GM23338 (cell line): ENCODE measurements around the gene SARDH. TPM values are rescaled to one million over a fixed set of nuclear protein-coding genes. Genes with fewer than 3 reads are reported as not detected.
A peak's percentile ranks its signal among the peaks of the same experiment; 100 is the strongest.

ENCODE experiments used
- ATAC-seq: fragments of 200-7000 bp; cut with Tn5 transposase; 3 replicates; pipeline ENCODE4 v1.9.1; 2020
- DNase-seq: peaks from one replicate; pipeline ENCODE4 v3.0.0-alpha.2; 2015; ENCODE audit warnings: low spot score
- H2AFZ ChIP-seq: fragments of 200-600 bp; sonication (generic); 2 replicates; pipeline ENCODE4 v1.8.0; 2016; ENCODE audit warnings: antibody characterized with exemption, mild to moderate bottlenecking, moderate library complexity
- H3F3A ChIP-seq: fragments of 200-600 bp; sonication (generic); replicated peaks from 2 replicates; pipeline ENCODE4 v1.8.0; 2017; ENCODE audit warnings: antibody characterized with exemption, mixed run types, low read depth
- H3K27ac ChIP-seq: fragments of 200-600 bp; sonication (generic); 2 replicates; pipeline ENCODE4 v1.6.1; 2016; ENCODE audit warnings: low read depth
- H3K27me3 ChIP-seq: fragments of 200-600 bp; sonication (generic); 2 replicates; pipeline ENCODE4 v1.8.0; 2016; ENCODE audit warnings: mild to moderate bottlenecking, mixed run types, moderate library complexity; ENCODE audit not compliant: insufficient read depth
- H3K36me3 ChIP-seq: fragments of 200-600 bp; sonication (generic); 2 replicates; pipeline ENCODE4 v1.8.0; 2016; ENCODE audit warnings: mild to moderate bottlenecking; ENCODE audit not compliant: insufficient read depth
- H3K4me1 ChIP-seq: fragments of 200-600 bp; sonication (generic); 2 replicates; pipeline ENCODE4 v1.8.0; 2016; ENCODE audit warnings: mild to moderate bottlenecking, moderate library complexity; ENCODE audit not compliant: insufficient read depth
- H3K4me2 ChIP-seq: fragments of 200-600 bp; sonication (generic); 2 replicates; pipeline ENCODE4 v1.7.1; 2017; ENCODE audit warnings: mixed run types
- H3K4me3 ChIP-seq: fragments of 200-600 bp; sonication (generic); 2 replicates; pipeline ENCODE4 v1.6.1; 2016; ENCODE audit warnings: mixed run types
- H3K79me2 ChIP-seq: fragments of 200-600 bp; sonication (generic); replicated peaks from 2 replicates; pipeline ENCODE4 v1.8.0; 2017; ENCODE audit warnings: mild to moderate bottlenecking; ENCODE audit not compliant: insufficient read depth
- H3K9me2 ChIP-seq: fragments of 200-600 bp; sonication (generic); 2 replicates; pipeline ENCODE4 v1.8.0; 2017; ENCODE audit not compliant: insufficient read depth
- H4K20me1 ChIP-seq: fragments of 200-600 bp; sonication (generic); replicated peaks from 2 replicates; pipeline ENCODE4 v1.8.0; 2017; ENCODE audit warnings: mild to moderate bottlenecking; ENCODE audit not compliant: insufficient read depth
- H3K27ac Mint-ChIP-seq: 2 replicates; pipeline ENCODE4 v1.8.0; 2020; ENCODE audit warnings: inconsistent platforms, mild to moderate bottlenecking, moderate library complexity, mixed read lengths
- H3K27me3 Mint-ChIP-seq: 3 replicates; pipeline ENCODE4 v1.8.0; 2022; ENCODE audit warnings: low read depth, mild to moderate bottlenecking, moderate library complexity, mixed read lengths, inconsistent platforms; ENCODE audit not compliant: insufficient read depth, poor library complexity
- H3K36me3 Mint-ChIP-seq: 3 replicates; pipeline ENCODE4 v1.8.0; 2021; ENCODE audit warnings: low read depth, mild to moderate bottlenecking, inconsistent platforms, moderate library complexity, mixed read lengths
- H3K4me1 Mint-ChIP-seq: 3 replicates; pipeline ENCODE4 v1.8.0; 2020; ENCODE audit warnings: mild to moderate bottlenecking, inconsistent platforms, mixed read lengths
- H3K4me3 Mint-ChIP-seq: 3 replicates; pipeline ENCODE4 v1.8.0; 2021; ENCODE audit warnings: moderate library complexity, mild to moderate bottlenecking, inconsistent platforms, mixed read lengths
- H3K9me3 Mint-ChIP-seq: 3 replicates; pipeline ENCODE4 v1.8.0; 2020; ENCODE audit warnings: moderate library complexity, mild to moderate bottlenecking, inconsistent platforms, mixed read lengths
- CREB1 ChIP-seq: fragments of 250-450 bp; sonication (Bioruptor Pico); IDR thresholded peaks from 2 replicates; pipeline ENCODE4 v1.5.0; 2020; ENCODE audit warnings: low read depth, mild to moderate bottlenecking, moderate library complexity
- EZH2 ChIP-seq: fragments of 200-600 bp; sonication (generic); IDR thresholded peaks from one replicate; pipeline ENCODE4 v1.8.0; 2017; ENCODE audit warnings: antibody characterized with exemption, mild to moderate bottlenecking, low read depth; ENCODE audit not compliant: unreplicated experiment
- JUNB ChIP-seq: IDR thresholded peaks from one replicate; pipeline ENCODE4 v1.6.1; 2016; ENCODE audit warnings: antibody characterized with exemption; ENCODE audit not compliant: unreplicated experiment
- NANOG ChIP-seq: IDR thresholded peaks from 2 replicates; pipeline ENCODE4 v1.6.1; 2016; ENCODE audit warnings: antibody characterized with exemption, borderline replicate concordance
- POLR2AphosphoS5 ChIP-seq: IDR thresholded peaks from 2 replicates; pipeline ENCODE4 v1.6.1; 2016; ENCODE audit warnings: antibody characterized with exemption, low read depth
- STAT1 ChIP-seq: IDR thresholded peaks from one replicate; pipeline ENCODE4 v1.6.1; 2016; ENCODE audit warnings: antibody characterized with exemption; ENCODE audit not compliant: unreplicated experiment
- polyA plus RNA-seq: library from polyadenylated mRNA; unstranded; fragments of >200 nt; fragmentation: Nextera tagmentation; extraction: Ambion mirVana; gene quantifications from 2 replicates; pipeline ENCODE4 v1.2.1, GENCODE V29; 2016
- total RNA-seq: library from RNA; depleted of rRNA; stranded (reverse); fragments of >200 nt; shearing (Covaris generic); gene quantifications from 2 replicates; pipeline ENCODE4 v1.2.3, GENCODE V29; 2014
- TF ChIP-seq, protein P1 (sequence below): fragments of 250-450 bp; sonication (Bioruptor Pico); IDR thresholded peaks from 2 replicates; pipeline ENCODE4 v1.5.0; 2020; ENCODE audit warnings: mild to moderate bottlenecking, moderate library complexity

Gene SARDH
- total and polyA plus RNA-seq, 2 experiments from 2014 or later, result 2.8 to 10.4 TPM

DNA sequence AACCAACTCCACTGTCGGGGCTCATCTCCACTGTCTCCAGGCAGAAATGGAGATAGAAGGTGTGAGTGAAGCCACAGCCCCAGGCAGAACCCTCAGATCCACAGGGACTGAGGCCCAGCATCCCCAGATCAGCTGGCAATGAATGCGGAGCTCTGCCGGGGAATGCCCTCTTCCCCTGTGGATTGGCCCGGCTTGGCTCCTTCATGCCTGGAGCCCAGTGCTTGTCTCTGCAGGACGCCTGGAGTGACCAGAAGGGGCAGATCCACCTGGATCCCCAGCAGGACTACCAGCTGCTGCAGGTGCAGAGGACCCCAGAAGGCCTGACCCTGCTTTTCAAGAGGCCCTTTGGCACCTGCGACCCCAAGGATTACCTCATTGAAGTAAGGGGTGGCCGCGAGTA, 98.5 kb downstream of the SARDH start (continued):
- TF ChIP-seq NANOG, result no peak
- TF ChIP-seq STAT1, result no peak
- TF ChIP-seq, protein P1, sequence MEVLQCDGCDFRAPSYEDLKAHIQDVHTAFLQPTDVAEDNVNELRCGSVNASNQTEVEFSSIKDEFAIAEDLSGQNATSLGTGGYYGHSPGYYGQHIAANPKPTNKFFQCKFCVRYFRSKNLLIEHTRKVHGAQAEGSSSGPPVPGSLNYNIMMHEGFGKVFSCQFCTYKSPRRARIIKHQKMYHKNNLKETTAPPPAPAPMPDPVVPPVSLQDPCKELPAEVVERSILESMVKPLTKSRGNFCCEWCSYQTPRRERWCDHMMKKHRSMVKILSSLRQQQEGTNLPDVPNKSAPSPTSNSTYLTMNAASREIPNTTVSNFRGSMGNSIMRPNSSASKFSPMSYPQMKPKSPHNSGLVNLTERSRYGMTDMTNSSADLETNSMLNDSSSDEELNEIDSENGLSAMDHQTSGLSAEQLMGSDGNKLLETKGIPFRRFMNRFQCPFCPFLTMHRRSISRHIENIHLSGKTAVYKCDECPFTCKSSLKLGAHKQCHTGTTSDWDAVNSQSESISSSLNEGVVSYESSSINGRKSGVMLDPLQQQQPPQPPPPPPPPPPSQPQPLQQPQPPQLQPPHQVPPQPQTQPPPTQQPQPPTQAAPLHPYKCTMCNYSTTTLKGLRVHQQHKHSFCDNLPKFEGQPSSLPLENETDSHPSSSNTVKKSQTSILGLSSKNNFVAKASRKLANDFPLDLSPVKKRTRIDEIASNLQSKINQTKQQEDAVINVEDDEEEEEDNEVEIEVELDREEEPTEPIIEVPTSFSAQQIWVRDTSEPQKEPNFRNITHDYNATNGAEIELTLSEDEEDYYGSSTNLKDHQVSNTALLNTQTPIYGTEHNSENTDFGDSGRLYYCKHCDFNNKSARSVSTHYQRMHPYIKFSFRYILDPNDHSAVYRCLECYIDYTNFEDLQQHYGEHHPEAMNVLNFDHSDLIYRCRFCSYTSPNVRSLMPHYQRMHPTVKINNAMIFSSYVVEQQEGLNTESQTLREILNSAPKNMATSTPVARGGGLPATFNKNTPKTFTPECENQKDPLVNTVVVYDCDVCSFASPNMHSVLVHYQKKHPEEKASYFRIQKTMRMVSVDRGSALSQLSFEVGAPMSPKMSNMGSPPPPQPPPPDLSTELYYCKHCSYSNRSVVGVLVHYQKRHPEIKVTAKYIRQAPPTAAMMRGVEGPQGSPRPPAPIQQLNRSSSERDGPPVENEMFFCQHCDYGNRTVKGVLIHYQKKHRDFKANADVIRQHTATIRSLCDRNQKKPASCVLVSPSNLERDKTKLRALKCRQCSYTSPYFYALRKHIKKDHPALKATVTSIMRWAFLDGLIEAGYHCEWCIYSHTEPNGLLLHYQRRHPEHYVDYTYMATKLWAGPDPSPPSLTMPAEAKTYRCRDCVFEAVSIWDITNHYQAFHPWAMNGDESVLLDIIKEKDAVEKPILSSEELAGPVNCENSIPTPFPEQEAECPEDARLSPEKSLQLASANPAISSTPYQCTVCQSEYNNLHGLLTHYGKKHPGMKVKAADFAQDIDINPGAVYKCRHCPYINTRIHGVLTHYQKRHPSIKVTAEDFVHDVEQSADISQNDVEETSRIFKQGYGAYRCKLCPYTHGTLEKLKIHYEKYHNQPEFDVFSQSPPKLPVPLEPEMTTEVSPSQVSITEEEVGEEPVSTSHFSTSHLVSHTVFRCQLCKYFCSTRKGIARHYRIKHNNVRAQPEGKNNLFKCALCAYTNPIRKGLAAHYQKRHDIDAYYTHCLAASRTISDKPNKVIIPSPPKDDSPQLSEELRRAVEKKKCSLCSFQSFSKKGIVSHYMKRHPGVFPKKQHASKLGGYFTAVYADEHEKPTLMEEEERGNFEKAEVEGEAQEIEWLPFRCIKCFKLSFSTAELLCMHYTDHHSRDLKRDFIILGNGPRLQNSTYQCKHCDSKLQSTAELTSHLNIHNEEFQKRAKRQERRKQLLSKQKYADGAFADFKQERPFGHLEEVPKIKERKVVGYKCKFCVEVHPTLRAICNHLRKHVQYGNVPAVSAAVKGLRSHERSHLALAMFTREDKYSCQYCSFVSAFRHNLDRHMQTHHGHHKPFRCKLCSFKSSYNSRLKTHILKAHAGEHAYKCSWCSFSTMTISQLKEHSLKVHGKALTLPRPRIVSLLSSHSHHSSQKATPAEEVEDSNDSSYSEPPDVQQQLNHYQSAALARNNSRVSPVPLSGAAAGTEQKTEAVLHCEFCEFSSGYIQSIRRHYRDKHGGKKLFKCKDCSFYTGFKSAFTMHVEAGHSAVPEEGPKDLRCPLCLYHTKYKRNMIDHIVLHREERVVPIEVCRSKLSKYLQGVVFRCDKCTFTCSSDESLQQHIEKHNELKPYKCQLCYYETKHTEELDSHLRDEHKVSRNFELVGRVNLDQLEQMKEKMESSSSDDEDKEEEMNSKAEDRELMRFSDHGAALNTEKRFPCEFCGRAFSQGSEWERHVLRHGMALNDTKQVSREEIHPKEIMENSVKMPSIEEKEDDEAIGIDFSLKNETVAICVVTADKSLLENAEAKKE (CRISPR knock-in tag), result no peak
- TF ChIP-seq EZH2, result no peak
- no peak for TF ChIP-seq CREB1
- TF ChIP-seq JUNB, result no peak

DNA sequence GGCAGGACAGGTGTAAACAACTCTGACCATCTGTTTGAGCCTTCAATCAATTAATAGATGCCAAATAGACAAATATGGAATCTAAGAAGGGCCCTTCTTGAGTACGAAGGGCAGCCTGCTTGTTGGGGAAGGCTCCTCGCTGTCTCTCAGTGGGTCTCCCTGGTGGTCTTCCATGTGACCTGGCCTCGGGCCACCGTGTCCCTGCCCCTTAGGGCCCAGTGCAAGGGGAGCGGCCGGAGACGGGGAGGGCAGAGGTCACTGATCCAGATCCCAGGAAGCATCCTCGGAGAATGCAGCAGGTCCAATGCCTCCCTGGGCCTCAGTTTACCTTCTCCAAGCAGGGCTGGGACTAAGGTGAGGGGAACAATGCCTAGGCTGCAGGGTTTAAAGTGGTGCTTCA, 99.4 kb downstream of the SARDH start:
- Mint-ChIP-seq H3K4me1 (peaks cover 38% of the 10 kb centered on the region), H3K9me3 (no peaks in the 10 kb centered on the region), H3K4me3 (no peak overlapping the region), H3K27ac (peak overlapping the region; percentile 36; the same call in 1 of the 2 replicates), H3K36me3 (no peaks in the 10 kb centered on the region; the same call in 2 of the 3 replicates), H3K27me3 (peaks cover 14% of the 10 kb centered on the region)
- H3K4me1 ChIP-seq, result peaks cover 19% of the 10 kb centered on the region
- no peaks in the 10 kb centered on the region for H3K9me2 ChIP-seq
- H4K20me1 ChIP-seq, result no peaks in the 10 kb centered on the region
- no peaks in the 10 kb centered on the region for H3K79me2 ChIP-seq
- H3F3A ChIP-seq, result no peaks in the 10 kb centered on the region
- no peaks in the 10 kb centered on the region for H3K27me3 ChIP-seq
- H3K27ac ChIP-seq, result no peak overlapping the region
- no peaks in the 10 kb centered on the region for H3K36me3 ChIP-seq
- H3K4me3 ChIP-seq, result no peak overlapping the region
- H3K4me2 ChIP-seq, result no peak overlapping the region
- DNase-seq, result no peak
- no peak for ATAC-seq
- no peak overlapping the region for H2AFZ ChIP-seq
- no peak for TF ChIP-seq POLR2AphosphoS5
